Neural crest cell (in vitro differentiated cells): ENCODE data around the gene RAP1GAP2. TPM values are rescaled to one million over a fixed set of nuclear protein-coding genes. Genes with fewer than 3 reads are reported as not detected.
"Not testable (repeated sequence)": the region's sequence is repeated elsewhere in the genome, so short reads cannot be mapped to it uniquely, and the experiment has no call there.

Experiments
- DNase-seq: peaks from one replicate; pipeline ENCODE4 v3.0.0; 2021; ENCODE audit warnings: low read depth, mixed read lengths, low spot score
- H3K27ac Mint-ChIP-seq: one replicate; pipeline ENCODE4 v1.8.0; 2021; ENCODE audit warnings: mild to moderate bottlenecking, mixed read lengths; ENCODE audit not compliant: unreplicated experiment
- H3K27me3 Mint-ChIP-seq: 2 replicates; pipeline ENCODE4 v1.8.0; 2021; ENCODE audit warnings: low read depth, mild to moderate bottlenecking, mixed read lengths
- H3K36me3 Mint-ChIP-seq: 2 replicates; pipeline ENCODE4 v1.8.0; 2021; ENCODE audit warnings: low read depth, mild to moderate bottlenecking, mixed read lengths
- H3K4me1 Mint-ChIP-seq: 2 replicates; pipeline ENCODE4 v1.8.0; 2021; ENCODE audit warnings: mixed read lengths
- H3K4me3 Mint-ChIP-seq: one replicate; pipeline ENCODE4 v1.8.0; 2021; ENCODE audit warnings: mild to moderate bottlenecking, mixed read lengths
- H3K9me3 Mint-ChIP-seq: 2 replicates; pipeline ENCODE4 v1.8.0; 2021; ENCODE audit warnings: mixed read lengths
- total RNA-seq: library from RNA; stranded (reverse); gene quantifications from 2 replicates; pipeline ENCODE4 v1.2.1, GENCODE V29; 2021
- TF ChIP-seq, protein P1 (sequence below): fragments of 200-600 bp; sonication (generic); conservative IDR thresholded peaks from 2 replicates; pipeline ENCODE4 v1.5.0; 2021; ENCODE audit warnings: antibody characterized with exemption, mild to moderate bottlenecking

Gene RAP1GAP2
- total RNA-seq, 1 donor from 2014 or later = 1.0 TPM

DNA sequence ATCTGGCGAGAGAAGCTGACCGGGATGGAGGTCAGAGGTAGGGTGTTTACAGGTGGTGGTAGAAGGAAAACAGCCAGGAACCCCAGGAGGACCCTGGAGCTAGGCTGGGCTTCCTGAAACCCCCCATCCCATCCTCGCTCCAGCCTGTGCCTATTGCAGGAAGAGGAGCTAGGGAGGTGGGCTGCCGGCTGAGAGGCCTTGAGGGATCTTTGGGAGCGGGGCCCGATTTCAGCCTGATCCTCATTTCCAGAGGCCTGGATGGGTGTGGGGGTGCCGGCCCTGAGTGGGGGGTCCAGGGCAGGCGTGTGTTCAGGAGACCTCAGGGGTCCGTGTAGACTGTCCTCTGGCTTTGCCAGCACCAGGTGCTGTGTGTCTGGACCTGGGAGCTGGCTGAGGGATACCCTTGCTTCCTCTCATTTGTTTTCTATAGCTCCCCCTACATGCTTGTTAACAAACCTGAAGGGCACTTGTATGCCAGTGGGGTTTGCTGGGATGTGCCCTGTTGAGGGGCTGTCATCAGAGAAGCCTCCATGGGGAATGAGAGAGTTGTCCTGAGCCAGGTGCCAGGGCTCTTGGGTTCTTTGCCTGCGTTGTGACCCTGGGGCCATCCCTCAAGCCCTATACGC, 18.9 kb upstream of the RAP1GAP2 start:
- H3K27ac Mint-ChIP-seq = no peak overlapping the region
- peaks cover 55% of the 10 kb centered on the region for H3K27me3 Mint-ChIP-seq
- H3K4me3 Mint-ChIP-seq = peak overlapping the region; percentile 78
- no peaks in the 10 kb centered on the region for H3K9me3 Mint-ChIP-seq
- peaks cover 8% of the 10 kb centered on the region for H3K4me1 Mint-ChIP-seq
- no peak for DNase-seq
- no peaks in the 10 kb centered on the region for H3K36me3 Mint-ChIP-seq
- TF ChIP-seq, protein P1, sequence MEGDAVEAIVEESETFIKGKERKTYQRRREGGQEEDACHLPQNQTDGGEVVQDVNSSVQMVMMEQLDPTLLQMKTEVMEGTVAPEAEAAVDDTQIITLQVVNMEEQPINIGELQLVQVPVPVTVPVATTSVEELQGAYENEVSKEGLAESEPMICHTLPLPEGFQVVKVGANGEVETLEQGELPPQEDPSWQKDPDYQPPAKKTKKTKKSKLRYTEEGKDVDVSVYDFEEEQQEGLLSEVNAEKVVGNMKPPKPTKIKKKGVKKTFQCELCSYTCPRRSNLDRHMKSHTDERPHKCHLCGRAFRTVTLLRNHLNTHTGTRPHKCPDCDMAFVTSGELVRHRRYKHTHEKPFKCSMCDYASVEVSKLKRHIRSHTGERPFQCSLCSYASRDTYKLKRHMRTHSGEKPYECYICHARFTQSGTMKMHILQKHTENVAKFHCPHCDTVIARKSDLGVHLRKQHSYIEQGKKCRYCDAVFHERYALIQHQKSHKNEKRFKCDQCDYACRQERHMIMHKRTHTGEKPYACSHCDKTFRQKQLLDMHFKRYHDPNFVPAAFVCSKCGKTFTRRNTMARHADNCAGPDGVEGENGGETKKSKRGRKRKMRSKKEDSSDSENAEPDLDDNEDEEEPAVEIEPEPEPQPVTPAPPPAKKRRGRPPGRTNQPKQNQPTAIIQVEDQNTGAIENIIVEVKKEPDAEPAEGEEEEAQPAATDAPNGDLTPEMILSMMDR = no peak

DNA sequence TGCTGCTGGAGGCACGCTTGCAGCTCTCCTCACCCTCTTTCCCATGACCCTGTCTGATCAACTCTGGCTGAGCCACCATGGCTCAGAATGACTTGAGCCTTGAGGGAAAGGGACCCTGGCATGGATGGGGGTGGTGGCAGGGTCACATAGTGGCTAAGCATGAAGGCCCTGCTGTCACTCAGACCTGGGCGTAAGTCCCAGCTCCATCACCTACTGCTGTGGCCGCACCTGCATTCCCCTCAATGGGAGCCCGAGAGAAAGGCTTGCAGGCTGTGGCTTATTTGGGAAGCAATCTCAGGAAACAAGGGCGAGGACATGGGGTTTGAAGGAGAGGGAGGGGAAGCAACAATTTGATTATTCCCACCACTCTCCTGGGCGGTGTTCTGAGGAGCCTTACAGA, 17.7 kb upstream of the RAP1GAP2 start:
- no peak for DNase-seq
- Mint-ChIP-seq H3K4me3 (peak overlapping the region; percentile 15), H3K4me1 (peaks cover 8% of the 10 kb centered on the region), H3K27me3 (peaks cover 46% of the 10 kb centered on the region), H3K9me3 (no peaks in the 10 kb centered on the region), H3K27ac (no peak overlapping the region), H3K36me3 (no peaks in the 10 kb centered on the region)
- TF ChIP-seq, protein P1 = no peak

GRCh38 chr17:2779545-2779944, 16.7 kb upstream of the RAP1GAP2 start:
- H3K36me3 Mint-ChIP-seq = no peaks in the 10 kb centered on the region
- no peak overlapping the region for H3K4me3 Mint-ChIP-seq
- H3K4me1 Mint-ChIP-seq = peaks cover 8% of the 10 kb centered on the region
- peaks cover 39% of the 10 kb centered on the region for H3K27me3 Mint-ChIP-seq
- H3K27ac Mint-ChIP-seq = no peak overlapping the region
- DNase-seq = no peak
- H3K9me3 Mint-ChIP-seq = no peaks in the 10 kb centered on the region
- TF ChIP-seq, protein P1 = no peak

- peaks cover 32% of the 10 kb centered on the region for H3K27me3 Mint-ChIP-seq
- DNase-seq = no peak
- peaks cover 8% of the 10 kb centered on the region for H3K4me1 Mint-ChIP-seq
- TF ChIP-seq, protein P1 = no peak
- no peaks in the 10 kb centered on the region for H3K36me3 Mint-ChIP-seq
- no peak overlapping the region for H3K4me3 Mint-ChIP-seq
- no peak overlapping the region for H3K27ac Mint-ChIP-seq
- no peaks in the 10 kb centered on the region for H3K9me3 Mint-ChIP-seq
Observed at GRCh38 chr17:2780256-2780655, 16.0 kb upstream of the RAP1GAP2 start.

- H3K4me1 Mint-ChIP-seq = peaks cover 4% of the 10 kb centered on the region
- no peaks in the 10 kb centered on the region for H3K36me3 Mint-ChIP-seq
- TF ChIP-seq, protein P1 = no peak
- no peak overlapping the region for H3K4me3 Mint-ChIP-seq
- no peak overlapping the region for H3K27ac Mint-ChIP-seq
- H3K27me3 Mint-ChIP-seq = peaks cover 25% of the 10 kb centered on the region
- DNase-seq = no peak
- H3K9me3 Mint-ChIP-seq = no peaks in the 10 kb centered on the region
Observed at GRCh38 chr17:2780931-2781454, 15.2 kb upstream of the RAP1GAP2 start.

- not testable (repeated sequence) for H3K4me3 Mint-ChIP-seq, H3K27ac Mint-ChIP-seq, DNase-seq, H3K36me3 Mint-ChIP-seq, H3K4me1 Mint-ChIP-seq, H3K9me3 Mint-ChIP-seq
- peaks cover 23% of the 10 kb centered on the region for H3K27me3 Mint-ChIP-seq
Observed at GRCh38 chr17:2781598-2781997, 14.6 kb upstream of the RAP1GAP2 start.
